H1 (cell line): Measurements from ENCODE around the gene ELMO1.

Experiments used
- ATF3 ChIP-seq: IDR thresholded peaks from 2 replicates; pipeline ENCODE4 v1.6.1; 2011; ENCODE audit warnings: low read depth, mild to moderate bottlenecking, low read length; ENCODE audit not compliant: insufficient read depth
- CTCF ChIP-seq, 3 experiments: IDR thresholded peaks; 1 replicate in 2 of 3; 2 replicates in 1 of 3; pipeline versions ENCODE4 v1.5.1 to v1.6.1; 2011; ENCODE audit warnings: low read length in 3 of 3, mild to moderate bottlenecking in 3 of 3, inconsistent platforms in 2 of 3, low read depth in 1 of 3, moderate library complexity in 1 of 3; ENCODE audit not compliant: insufficient read depth in 1 of 3; ENCODE audit errors: control extremely low read depth in 1 of 3
- EP300 ChIP-seq, 2 experiments: IDR thresholded peaks; 1 replicate in 1 of 2; 2 replicates in 1 of 2; pipeline ENCODE4 v1.6.1; 2011 to 2012; ENCODE audit warnings: low read depth in 2 of 2, low read length in 2 of 2, mild to moderate bottlenecking in 2 of 2, borderline replicate concordance in 1 of 2, inconsistent platforms in 1 of 2, moderate library complexity in 1 of 2
- JUN ChIP-seq: IDR thresholded peaks from 2 replicates; pipeline ENCODE4 v1.6.1; 2011; ENCODE audit warnings: low read depth, mild to moderate bottlenecking, improper control_type of control experiment, low read length
- MAX ChIP-seq: IDR thresholded peaks from 2 replicates; pipeline ENCODE4 v1.6.1; 2012; ENCODE audit warnings: inconsistent platforms
- POLR2A ChIP-seq, 2 experiments: IDR thresholded peaks; 1 replicate in 1 of 2; 2 replicates in 1 of 2; pipeline ENCODE4 v1.6.1; 2011; ENCODE audit warnings: low read depth in 2 of 2, low read length in 2 of 2, mild to moderate bottlenecking in 2 of 2; ENCODE audit errors: control extremely low read depth in 1 of 2
- RFX5 ChIP-seq: IDR thresholded peaks from 2 replicates; pipeline ENCODE4 v1.6.1; 2011; ENCODE audit warnings: low read depth, low read length, improper control_type of control experiment, borderline replicate concordance

GRCh38 chr7:37212556-37212955, 236.1 kb downstream of the ELMO1 start:
- TF ChIP-seq CTCF (IDR thresholded peaks at IDR 0.05; ENCODE audit: control extremely low read depth in 1 of 3, insufficient read depth in 1 of 3, low read depth in 1 of 3, low read length in 3 of 3), result no peak
- TF ChIP-seq JUN, result no peak
- no peak for TF ChIP-seq RFX5
- TF ChIP-seq EP300 (IDR thresholded peaks at IDR 0.05; ENCODE audit: borderline replicate concordance in 1 of 2, low read depth in 2 of 2, low read length in 2 of 2), result no peak
- TF ChIP-seq POLR2A (IDR thresholded peaks at IDR 0.05; ENCODE audit: control extremely low read depth in 1 of 2, low read depth in 2 of 2, low read length in 2 of 2), result no peak
- TF ChIP-seq MAX, result no peak
- TF ChIP-seq ATF3, result no peak
